Activated T-cell treated with anti-CD3 and anti-CD28 coated beads, Interleukin-2, amount 50 U/mL, for 1 hour (primary cell): ENCODE results near the gene GLB1L2.
"Not testable (repeated sequence)": the region's sequence is repeated elsewhere in the genome, so short reads cannot be mapped to it uniquely, and the experiment has no call there.

Experiments
- DNase-seq: peaks from one replicate; pipeline ENCODE4 v3.0.0-alpha.2; 2020

GLB1L2 gene

DNA sequence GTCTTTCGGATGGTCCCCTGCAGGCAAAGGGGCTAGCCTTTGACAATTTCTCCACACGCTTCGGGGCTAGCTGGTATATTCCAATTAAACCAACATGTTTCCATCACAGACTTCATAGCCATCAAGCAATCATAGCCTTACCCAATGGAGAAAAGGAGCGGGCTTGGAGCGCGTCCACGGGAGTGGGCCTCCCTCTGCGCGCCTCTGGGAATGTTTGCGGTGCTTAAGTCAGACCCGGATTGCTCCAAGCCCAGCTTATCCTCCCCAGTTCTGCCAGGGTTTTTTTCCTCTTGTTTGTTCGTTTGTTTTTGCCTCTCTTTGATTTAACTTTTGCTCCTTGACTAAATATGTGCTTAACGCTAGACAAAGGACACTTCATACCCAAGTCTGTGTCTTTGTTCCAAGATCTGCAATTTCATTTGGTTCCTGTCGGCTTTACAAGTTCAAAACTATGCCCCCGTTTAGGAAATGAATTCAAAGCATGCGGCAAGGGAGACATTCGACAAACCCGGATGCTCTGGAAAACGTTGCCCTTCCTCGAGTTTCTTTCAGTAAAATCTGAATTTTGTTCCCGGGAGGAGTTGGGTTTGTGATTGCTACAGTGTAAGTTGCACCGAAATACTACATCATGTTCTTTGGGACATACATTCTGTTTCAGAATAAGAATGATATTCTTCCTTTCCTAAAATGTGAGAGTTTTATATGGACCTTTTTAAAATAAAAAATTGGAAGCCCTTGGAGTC lies 1.0 kb upstream of the GLB1L2 start:
- DNase-seq: no peak

DNA sequence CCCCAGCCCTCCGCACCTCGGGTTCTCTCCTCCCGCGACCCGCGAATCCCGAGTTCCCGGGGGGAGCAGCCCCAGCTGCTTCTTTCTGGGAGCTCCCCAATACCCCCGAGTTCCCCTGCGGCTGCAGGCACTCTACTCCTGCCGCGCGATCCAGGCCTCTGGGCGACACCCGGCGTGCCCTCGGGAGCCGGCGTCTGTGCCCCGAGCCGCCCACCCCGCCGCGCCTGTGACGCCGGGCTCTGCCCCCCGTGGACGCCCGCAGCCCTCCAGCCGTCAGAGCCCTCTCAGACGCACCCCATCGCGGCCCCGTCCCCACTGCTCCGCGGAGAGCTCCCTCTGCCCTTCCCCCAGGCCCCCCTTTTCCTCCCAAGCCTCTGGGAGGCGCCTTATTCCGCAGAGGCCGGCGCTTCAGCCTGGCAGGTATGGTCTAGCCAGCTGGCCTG lies 422 bp downstream of the GLB1L2 start:
- no peak for DNase-seq

DNA sequence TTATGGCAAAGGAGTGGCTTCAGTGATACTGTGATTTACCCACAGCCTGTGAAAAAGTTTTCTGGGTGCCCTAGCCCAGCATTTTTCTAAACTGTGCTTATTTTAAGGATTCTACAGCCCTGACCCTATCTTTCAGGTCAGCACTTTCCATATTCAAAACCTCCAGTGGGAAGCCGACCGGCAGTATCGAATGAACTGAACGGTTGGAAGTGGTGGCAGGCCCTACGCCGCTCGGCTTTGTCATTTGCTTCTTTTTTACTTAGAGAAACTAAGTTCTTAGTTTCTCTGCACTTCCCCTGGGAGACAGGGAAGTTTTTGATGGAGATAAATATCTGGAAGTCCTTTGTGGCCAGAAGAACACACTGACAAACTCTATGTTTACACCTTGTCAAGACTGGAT lies 994 bp downstream of the GLB1L2 start:
- DNase-seq: no peak

DNA sequence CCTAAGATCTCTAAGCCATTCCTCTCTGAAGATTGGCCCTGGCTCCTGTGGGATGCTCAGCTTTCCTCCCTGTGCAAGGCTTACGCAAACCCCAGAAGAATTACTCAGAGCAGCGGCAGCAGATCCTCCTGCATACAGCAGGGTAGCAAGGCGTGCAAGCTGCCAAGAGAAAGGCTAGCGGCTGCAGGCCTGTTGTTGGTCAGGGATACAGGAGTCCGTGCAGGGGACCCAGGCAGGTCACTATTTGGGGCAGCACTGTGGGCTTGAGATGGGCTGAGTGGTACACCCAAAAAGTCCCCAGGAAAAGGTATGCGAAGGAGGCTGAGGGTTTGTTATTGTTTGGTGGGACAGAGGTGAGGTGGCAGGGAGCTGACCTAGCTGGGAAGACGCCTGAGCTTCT lies 1.5 kb downstream of the GLB1L2 start:
- no peak for DNase-seq

DNA sequence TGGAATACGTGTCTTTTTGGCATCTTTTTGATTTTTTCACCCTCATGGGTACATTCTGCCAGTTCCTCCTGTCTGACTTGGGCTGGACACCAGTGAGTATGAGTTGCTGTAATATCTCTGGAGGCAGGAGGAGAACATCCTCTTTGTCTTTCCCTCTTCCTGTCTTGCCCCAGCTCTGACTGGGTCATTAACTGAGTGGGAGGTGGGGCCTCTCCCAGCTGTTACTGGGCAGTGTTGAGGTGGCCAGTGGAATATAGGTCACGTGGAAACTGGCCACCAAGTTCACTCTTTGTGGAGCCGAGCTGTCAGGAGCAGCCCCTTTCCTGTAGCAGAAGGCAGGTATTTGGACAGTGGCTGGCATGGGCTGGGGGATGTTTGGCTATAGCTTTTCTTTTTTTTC lies 2.2 kb downstream of the GLB1L2 start:
- no peak for DNase-seq

DNA sequence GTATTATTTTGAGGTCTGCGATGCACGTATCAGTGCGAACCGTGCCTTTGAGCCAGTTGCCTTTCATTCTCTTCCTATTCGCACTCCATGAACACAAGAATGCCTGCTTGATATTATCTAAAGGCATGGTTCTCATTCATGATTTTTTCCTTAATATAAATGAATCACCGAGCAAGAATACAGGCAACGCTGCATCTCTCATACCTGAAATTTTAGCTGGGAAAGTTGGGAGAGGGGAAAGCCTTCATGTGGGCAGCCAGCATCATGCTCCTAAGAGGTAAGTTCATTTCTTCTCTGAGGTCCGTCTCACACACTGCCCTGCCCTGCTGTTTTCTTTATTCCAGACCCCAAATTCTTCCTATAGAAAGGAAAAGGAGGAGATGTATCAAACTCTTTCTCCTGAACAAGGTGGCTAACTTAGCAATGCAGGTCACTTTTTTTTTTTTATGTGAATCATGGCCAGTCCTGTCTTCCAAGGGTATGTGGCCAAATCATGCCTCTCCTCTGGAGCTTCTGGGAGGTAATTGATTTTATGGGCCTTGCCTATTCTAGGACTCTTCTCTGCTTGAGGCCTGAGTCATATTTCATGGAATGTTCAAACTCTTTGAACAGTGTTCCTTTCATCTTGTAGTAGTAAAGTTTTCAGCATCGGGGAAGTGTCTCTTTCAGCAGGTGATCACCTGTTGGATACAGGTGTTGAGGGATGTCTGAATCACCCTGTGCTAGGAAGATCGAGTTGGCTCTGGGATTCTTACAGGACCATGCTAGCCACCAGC lies 3.2 kb downstream of the GLB1L2 start:
- no peak for DNase-seq

DNA sequence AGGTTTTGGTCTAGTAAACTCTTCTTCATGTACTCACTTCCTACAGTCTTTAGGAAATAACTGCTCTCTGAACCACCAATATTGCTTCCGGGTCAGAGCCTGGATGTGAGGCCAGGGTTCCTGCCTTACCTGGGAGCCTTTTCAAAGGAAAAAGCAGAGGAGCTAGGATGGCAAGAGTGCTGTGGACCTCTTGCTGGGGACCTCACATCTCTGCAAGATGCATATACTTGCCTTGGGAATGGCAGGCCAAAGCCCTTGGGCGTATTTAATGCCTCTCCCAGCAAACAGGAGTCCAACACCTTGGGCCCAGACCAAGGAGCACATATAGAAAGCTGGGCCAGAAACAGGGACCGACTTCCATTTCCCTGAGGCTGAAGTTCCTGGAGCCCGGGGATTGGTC lies 5.3 kb downstream of the GLB1L2 start:
- DNase-seq: no peak

DNA sequence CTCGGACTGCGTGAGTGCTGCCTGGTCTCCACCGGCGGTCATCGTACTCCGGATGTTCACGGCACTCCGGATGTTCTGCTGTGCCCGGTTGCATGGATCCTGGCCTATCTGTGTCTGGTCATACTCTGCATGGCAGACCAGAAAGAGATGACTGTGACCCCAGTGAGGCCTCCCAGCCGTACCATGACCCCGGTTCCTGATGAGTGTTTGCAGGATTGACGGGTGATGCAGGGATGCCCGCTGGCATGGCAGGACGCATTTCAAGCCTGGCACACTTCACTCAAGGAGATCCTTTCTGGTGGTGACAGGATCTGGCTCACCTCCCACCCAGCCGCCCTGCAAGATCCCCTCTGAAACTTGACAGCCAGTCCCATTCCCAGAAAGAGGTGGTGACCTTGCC lies 6.3 kb downstream of the GLB1L2 start:
- DNase-seq: no peak

DNA sequence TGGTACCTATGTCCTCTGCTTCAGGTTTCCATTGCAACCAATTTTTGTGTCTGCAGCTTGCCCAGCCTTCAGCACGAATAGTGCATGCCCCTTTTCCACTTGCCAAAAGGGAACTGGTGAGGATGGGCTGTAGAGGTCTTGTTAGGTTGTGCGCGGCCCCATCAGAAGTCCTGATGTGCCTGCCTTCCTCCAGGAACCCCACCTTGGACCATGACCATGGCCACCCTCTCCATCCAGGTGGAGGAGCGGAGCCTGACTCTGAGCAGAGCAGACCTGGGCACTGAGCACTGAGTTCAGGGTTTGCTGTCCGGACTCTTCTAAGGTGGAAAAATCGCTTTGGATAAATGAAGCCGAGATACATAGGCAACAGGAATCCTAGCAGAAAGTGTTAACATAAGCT lies 6.9 kb downstream of the GLB1L2 start:
- DNase-seq: no peak

DNA sequence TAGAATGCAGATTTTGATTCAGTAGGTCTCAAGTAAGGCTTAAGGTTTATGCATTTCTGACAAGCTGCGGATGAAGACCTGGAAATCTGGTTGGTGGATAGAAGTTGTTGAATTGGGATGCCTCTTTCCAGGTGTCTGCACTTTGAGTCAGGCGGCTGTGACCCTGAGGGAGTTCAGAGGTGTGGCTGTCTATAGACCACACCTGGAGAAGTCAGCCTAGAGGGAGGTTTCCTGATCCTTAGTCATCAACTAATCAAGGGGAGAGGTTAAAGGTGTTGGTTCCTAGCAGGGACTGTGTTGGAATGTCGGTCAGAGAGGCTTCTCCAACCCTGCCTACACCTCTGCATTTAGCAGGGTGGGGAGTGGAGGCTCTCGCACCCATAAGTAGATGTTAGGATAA lies 8.0 kb downstream of the GLB1L2 start:
- no peak for DNase-seq

DNA sequence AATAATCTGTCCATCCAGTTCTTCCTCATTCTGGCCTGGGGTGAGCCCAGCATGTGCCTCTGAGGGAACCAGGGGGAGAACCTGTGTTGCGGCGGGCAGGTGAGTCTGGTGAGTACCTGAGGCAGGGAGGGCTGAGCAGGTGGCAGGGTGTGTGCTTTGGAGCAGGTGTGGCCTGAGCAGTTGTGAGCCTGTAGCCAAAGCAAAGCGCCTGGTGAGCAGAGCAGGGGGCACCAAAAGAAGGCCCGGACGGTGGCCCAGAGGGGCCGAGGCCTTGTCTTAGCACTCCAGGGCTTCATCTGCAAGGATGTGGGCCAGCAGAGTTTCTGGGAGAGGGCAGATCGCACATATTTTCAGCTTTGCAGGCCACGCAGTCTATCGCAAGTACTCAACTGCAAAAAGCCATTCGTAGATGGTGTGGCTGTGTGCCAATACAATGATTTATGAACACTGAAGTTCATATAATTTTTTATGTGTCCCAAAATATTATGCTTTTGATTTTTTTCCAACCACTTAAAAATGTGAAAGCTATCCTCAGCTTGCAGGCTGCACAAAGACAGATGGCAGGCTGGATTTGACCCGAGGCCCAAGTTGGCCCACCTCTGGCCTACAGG lies 8.7 kb downstream of the GLB1L2 start:
- no peak for DNase-seq

DNA sequence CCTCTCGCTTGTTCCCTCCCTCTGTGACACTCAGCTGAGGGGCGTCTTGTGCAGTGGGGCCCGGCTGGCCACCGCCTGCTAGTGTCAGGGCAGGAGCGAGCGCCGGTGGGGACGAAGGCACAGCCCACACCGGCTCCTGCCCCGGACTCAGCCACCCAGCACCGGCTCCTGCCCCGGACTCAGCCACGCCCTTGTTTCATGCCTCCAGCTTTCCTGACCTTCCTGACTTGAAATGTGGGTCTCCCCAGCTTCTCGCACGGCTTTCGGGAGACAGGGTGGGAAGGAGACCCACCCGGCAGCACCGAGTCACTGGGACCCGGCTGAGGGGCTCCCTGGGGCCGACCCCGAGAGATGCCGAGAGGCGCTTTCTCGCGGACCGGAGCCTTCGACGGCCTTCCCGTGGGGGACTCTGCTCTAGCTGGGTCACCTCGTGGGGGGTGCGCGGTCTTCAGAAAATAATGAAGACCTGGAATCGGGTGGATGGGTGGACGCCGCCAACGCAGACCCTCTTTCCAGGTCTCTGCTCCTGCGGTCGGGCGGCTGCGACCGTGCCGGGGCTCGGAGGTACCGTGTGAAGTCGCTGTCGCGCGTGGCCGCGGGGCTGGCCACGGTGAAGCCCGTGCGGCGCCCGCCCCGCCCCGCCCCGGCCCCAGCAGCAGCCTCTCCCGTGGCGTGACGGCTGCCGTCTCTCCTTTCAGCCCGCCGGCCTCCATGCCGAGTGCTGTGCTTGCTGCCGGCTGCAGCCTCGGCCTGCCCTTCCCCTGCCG lies 10.2 kb downstream of the GLB1L2 start:
- DNase-seq: no peak

DNA sequence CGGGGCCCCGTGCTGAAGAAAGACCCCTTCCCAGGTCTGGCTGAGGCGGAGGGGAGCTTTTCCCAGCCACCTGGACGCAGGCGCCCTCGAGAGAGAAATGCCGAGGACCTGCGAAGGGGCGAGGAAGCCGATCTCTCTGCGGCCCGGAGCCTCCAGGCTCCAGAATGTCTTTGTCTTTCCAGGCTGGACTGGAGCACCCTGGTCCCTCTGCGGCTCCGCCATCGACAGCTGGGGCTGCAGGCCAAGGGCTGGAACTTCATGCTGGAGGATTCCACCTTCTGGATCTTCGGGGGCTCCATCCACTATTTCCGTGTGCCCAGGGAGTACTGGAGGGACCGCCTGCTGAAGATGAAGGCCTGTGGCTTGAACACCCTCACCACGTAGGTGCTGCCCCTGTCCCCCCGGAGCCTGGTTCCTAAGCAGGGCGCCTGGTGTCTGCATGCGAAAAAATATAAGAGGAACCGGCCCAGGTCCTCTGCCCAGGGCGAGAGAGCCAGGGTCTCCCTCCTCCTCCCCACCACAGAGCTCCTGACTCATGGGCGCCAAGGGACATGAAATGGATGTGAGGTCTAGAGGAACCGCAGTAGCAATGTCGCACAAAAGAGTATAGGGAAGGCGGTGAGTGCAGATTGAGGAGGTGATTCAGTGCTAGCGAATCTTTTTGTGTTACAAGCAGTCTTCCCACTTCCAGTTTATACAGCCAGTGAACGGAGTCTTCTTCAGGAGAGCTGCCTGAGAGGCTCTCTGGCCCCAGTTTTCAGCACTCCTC lies 11.0 kb downstream of the GLB1L2 start:
- DNase-seq: no peak

DNA sequence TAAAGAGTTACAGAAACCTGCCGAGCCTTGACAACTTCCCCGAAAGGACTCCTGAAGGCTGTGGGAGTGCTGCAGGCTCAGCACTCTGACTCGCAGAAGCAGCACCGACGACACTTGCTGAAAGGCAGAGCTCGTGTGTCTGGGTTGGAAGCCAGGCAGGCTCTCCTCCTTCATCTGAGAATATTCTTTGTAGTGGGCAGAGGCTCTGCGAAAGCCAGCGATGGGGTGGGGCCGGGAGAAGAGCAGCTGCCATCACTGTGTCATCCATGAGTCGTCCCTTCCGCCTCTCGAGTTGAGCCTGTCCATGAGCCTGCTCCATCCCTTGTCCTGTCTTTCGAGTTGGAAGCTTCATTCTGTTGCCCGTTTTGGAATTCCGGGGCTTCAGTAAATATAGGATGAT lies 11.9 kb downstream of the GLB1L2 start:
- DNase-seq: no peak

DNA sequence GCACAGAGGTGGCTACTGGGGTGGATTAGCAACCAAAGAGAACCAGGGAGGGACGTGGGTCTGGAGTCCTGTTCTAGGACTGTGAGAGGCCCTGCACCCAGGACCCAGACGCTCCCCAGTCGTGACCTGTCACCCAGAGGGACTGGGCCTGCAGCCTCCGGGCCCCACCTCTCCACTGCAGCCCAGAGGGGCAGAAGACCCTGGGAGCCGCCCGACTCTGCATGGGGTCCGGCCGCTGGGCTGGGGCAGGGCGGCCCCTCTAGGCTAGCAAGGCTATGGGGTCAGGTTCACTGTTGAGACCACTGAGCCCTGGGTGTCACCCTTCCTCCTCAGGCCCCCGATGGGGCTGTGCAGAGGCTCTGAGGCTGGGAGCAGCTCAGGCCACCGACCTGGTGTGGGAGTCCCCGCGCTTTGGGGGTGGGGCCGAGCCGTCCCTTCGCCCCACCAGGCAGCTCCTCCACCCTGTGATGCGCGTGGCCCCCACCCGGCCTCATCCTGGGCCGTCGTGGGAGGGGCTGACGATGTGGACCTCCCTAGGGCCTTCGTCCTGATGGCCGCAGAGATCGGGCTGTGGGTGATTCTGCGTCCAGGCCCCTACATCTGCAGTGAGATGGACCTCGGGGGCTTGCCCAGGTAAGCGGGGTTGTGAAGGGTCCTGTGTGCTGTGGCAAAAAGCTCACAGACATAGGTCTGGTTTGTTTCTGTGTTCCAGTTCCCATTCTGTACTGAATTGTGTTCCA lies 12.9 kb downstream of the GLB1L2 start:
- DNase-seq: not testable (repeated sequence)

DNA sequence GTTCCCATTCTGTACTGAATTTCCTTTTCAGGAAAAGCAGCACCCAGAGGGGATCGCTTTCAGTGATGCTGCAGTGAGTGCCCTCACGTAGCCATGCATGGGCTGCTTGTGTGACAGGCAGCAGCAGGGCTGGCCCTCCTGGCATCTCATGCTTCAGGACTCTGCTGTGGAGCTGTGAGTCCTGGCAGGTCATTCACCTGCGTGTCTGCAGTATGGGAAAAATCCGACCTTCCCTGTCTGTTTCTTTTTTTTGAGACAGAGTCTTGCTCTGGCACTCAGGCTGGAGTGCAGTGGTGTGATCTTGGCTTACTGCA lies 13.4 kb downstream of the GLB1L2 start:
- DNase-seq: no peak

DNA sequence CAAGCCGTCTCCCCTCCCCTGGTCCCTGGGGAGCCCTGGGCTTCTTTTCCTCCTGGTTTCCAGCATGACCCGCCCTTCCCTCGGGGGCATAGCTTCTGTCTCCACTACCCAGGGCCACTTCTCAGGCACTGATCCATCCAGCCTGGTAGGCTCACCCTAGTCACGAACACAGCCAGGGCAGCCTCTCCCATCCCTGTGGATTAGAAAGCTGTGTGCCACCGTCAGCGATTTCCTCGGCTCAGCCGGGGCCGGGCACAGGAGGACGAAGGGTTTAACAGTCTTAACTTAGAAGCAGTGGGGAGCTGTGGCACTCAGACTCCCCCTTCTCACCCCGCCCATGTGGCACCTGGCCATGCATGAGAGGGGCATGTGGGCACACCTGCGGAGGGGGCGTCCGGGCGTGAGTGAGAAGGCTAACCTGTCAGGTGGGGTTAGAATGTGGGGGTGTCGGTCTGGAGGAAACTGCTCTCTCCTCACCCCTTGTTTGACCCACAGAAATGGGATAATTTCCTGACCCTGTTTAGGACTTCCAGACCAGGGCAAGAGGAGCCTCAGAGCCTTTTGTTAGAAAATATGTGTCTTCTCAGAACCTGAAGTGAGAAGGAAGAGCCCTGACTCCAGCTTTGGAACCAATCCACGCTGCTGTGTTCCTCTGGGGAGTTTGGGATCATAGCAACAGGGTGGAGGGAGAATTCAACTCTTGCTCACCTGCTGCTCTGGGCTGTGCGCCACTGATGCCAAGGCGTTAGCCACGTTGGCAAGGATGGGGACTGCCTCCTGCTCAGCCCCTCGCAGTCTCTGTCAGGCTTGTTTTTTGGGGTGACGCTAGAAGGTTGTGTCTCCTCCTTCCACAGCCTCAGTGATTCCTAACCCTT lies 14.6 kb downstream of the GLB1L2 start:
- no peak for DNase-seq

DNA sequence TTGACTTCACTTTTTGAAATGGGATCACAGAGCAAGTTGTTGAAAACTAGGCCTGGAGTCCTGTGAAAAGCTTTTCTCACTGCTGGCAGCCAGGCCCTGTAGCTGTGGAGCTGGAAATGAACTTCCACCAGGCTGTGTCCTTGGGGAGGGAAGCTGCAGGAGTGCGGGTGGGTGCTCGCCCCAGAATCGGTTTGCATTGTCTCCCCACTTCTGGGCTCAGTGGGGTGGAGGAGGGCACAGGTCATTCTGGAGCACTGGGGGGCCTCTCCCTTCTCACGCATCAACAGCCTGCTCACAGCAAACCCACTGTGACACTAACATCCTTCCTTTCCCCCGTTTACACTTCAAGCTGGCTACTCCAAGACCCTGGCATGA lies 15.2 kb downstream of the GLB1L2 start:
- no peak for DNase-seq

DNA sequence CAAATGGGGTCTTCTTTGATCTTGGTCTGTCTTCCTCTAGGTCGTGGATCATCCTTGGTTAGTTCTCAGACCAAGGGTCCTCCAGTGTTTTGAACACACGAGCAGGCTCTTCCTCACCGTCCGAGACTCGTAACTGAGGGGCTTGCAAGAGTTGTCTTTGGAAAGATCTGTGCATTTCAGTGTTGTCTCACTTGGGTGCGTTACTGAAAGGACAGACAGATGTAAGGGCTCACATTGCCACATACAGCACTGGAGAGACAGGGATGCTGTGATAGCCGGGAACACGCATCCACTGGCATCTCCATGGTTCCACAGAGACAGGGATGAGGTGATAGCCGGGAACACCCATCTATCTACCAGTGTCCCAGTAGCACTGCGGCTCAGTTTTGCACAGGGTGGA lies 15.7 kb downstream of the GLB1L2 start:
- no peak for DNase-seq

DNA sequence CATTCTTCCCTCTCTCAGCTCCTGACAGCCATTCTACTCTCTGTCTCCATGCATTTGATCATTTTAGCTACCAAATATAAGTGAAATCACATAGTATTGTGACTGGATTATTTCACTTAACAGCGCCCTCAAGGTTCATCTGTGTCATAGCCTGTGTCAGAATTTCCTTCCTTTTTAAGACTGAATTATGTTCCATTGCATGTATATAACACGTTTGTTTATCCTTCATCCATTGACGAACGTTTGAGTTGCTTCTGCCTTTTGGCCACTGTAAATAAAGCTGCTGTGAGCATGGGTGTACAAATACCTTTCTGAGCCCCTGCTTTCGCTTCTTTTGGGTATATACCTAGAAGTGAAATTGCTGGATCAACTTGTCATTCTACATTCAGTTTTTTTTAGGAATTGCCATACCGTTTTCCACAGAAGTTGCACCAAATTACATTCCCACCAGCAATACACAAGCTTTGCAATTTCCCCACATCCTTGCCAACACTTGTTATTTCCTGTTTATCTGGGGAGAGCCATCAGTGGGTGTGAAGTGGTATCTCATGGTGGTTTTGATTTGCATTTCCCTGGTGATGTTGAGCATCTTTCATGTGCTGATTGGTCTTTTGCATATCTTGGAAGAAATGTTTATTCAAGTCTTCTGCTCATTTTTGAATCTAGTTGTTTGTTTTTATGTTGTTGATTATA lies 17.5 kb downstream of the GLB1L2 start:
- no peak for DNase-seq
